WI38 (cell line): ENCODE data around the gene LCN6.
"Not testable (repeated sequence)": the region's sequence is repeated elsewhere in the genome, so short reads cannot be mapped to it uniquely, and the experiment has no call there.

Source experiments
- H3K4me3 ChIP-seq: 2 replicates; pipeline ENCODE4 v1.5.1; 2011; ENCODE audit warnings: low read depth, mild to moderate bottlenecking, control low read depth, low read length
- TF ChIP-seq, protein P1 (sequence below): IDR thresholded peaks from 2 replicates; pipeline ENCODE4 v1.5.1; 2012; ENCODE audit warnings: low read depth, mild to moderate bottlenecking, control low read depth, low read length

LCN6 gene

DNA sequence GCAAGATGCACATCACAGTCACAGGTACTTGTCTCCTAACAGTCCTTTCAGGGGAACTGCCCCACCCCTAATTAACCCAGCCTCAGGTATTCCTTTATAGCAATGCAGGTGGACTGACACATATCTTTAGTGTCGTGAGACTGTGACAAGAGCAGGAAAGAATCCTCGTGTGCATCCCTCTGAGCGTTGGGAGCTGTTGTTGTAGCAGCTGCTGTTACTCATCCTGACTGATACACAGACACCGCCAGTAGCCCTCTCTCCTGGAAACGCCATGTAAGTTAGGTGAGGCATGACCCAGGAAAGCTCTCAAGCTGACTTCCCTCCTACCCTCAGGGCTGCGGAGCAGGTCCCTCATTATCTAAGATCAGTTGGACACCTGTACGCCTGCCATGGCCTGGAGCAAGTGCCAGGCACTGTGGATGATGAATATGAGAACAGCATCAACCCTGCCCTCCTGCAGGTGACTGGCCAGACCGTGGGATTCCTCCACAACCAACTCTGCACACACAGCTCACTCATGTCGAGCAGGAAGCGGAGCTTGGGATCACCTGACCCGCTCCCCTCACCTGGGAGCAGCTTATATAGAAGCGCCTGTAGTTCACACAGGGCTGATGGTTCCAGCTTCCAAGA, 26.2 kb upstream of the LCN6 start:
- TF ChIP-seq, protein P1, sequence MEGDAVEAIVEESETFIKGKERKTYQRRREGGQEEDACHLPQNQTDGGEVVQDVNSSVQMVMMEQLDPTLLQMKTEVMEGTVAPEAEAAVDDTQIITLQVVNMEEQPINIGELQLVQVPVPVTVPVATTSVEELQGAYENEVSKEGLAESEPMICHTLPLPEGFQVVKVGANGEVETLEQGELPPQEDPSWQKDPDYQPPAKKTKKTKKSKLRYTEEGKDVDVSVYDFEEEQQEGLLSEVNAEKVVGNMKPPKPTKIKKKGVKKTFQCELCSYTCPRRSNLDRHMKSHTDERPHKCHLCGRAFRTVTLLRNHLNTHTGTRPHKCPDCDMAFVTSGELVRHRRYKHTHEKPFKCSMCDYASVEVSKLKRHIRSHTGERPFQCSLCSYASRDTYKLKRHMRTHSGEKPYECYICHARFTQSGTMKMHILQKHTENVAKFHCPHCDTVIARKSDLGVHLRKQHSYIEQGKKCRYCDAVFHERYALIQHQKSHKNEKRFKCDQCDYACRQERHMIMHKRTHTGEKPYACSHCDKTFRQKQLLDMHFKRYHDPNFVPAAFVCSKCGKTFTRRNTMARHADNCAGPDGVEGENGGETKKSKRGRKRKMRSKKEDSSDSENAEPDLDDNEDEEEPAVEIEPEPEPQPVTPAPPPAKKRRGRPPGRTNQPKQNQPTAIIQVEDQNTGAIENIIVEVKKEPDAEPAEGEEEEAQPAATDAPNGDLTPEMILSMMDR: no peak

GRCh38 chr9:136773386-136774044, 25.2 kb upstream of the LCN6 start:
- TF ChIP-seq, protein P1: no peak
- no peak overlapping the region for H3K4me3 ChIP-seq

More for the DNA sequence above, 26.2 kb upstream of the LCN6 start:
- no peak overlapping the region for H3K4me3 ChIP-seq

DNA sequence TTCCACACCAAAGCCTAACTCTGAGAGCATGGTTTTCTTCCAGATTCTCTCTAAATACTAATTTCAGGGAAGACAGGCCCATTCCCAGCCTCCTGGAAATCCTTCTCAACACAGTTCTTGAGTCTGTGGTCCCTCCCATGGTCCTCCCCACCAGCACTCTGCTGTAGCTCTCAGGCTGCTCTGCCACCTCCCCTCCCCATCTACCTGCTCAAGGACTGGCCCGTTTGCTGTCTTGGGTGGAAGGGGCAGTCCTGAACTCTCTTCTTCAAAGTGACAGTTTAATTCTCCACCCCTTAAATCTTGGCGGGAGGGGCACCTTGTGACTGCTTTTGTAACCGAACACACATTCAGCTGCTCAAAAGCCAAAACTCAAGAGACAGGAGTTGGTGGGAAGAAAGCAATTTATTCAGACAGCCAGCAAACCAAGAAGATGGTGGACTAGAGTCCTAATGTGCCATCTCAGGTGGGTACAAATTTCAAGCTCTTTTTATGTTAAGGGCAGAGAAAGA, 23.6 kb upstream of the LCN6 start:
- TF ChIP-seq, protein P1: no peak
- H3K4me3 ChIP-seq: no peak overlapping the region

GRCh38 chr9:136769710-136770191, 21.4 kb upstream of the LCN6 start:
- no peak overlapping the region for H3K4me3 ChIP-seq
- TF ChIP-seq, protein P1: peak; percentile 46; the same call in 1 of the 2 replicates

DNA sequence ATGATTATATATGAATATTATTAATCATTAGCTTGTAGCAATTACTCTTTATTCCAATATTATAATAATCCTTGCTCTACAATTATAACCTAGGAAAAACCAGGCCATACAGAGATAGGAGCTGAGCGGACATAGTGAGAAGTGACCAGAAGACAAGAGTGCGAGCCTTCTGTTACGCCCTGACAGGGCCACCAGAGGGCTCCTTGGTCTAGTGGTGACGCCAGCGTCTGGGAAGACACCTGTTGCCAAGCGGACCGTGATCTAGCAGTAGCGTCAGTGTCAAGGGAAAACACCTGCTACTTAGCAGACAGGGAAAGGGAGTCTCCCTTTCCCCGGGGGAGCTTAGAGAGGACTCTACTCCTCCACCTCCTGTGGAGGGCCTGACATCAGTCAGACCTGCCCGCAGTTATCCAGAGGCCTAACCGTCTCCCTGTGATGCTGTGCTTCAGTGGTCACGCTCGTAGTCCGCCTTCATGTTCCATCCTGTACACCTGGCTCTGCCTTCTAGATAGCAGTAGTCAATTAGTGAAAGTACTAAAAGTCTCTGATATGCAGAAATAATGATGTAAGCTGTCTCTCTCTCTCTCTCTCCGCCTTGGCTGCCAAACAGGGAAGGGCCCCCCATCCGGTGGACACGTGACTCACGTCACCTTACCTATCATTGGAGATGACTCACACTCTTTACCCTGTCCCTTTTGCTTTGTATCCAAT, 18.2 kb upstream of the LCN6 start:
- TF ChIP-seq, protein P1: 0 out of 2 replicates have a peak, but pooled peaks have one; percentile 11
- not testable (repeated sequence) for H3K4me3 ChIP-seq

GRCh38 chr9:136765745-136766409, 17.6 kb upstream of the LCN6 start:
- H3K4me3 ChIP-seq: not testable (repeated sequence)

- no peak overlapping the region for H3K4me3 ChIP-seq
Observed at GRCh38 chr9:136765041-136765440, 16.7 kb upstream of the LCN6 start.

More at GRCh38 chr9:136765041-136765440, 16.7 kb upstream of the LCN6 start:
- TF ChIP-seq, protein P1: no peak
